Gastroesophageal sphincter (tissue), 3 donors: Measurements from ENCODE around the gene TRIM13.

Source experiments
- CTCF ChIP-seq, 4 experiments: fragments of 200-600 bp in 2 of 4; fragments of 450-650 bp in 2 of 4; sonication (generic) in 1 of 4; IDR thresholded peaks; one replicate each; pipeline ENCODE4 v1.5.1; 2017 to 2019; ENCODE audit warnings: antibody characterized with exemption in 4 of 4, mild to moderate bottlenecking in 2 of 4, moderate library complexity in 2 of 4
- EP300 ChIP-seq: sonication (generic); formaldehyde crosslinking; IDR thresholded peaks from one replicate; pipeline ENCODE4 v1.6.1; 2017; ENCODE audit warnings: antibody characterized with exemption, mild to moderate bottlenecking
- POLR2A ChIP-seq, 2 donors: fragments of 450-650 bp; IDR thresholded peaks; one replicate each; pipeline ENCODE4 v1.6.1; 2017; ENCODE audit warnings: antibody characterized with exemption in 2 of 2, mild to moderate bottlenecking in 2 of 2, moderate library complexity in 1 of 2
- POLR2AphosphoS5 ChIP-seq: sonication (generic); formaldehyde crosslinking; IDR thresholded peaks from one replicate; pipeline ENCODE4 v1.6.1; 2017; ENCODE audit warnings: antibody characterized with exemption

- no peak for TF ChIP-seq CTCF (IDR thresholded peaks at IDR 0.05)
- no peak for TF ChIP-seq EP300
- TF ChIP-seq POLR2A (IDR thresholded peaks at IDR 0.05) = no peak
- TF ChIP-seq POLR2AphosphoS5 = no peak
Measured at GRCh38 chr13:50011461-50011860, 14.6 kb downstream of the TRIM13 start.
